OCI-LY7 (cell line): ENCODE measurements around the gene VPS35L. TPM values are rescaled to one million over a fixed set of nuclear protein-coding genes. Genes with fewer than 3 reads are reported as not detected.

ENCODE experiments used
- BruUV-seq: library from RNA; stranded (reverse); fragments of 400-500 nt; replicated peaks from 2 replicates; lab custom pipeline; 2021; lab: Mats Ljungman, UMichigan
- CTCF ChIA-PET: fragments of 300-600 bp; sonication (Branson Sonifier 250); formaldehyde crosslinking; loops from one replicate; lab custom pipeline; 2022; ENCODE audit warnings: antibody characterized with exemption; ENCODE audit not compliant: unreplicated experiment; lab: Charles Lee
- POLR2A ChIA-PET: fragments of 300-600 bp; sonication (Branson Sonifier 250); formaldehyde crosslinking; loops from one replicate; lab custom pipeline; 2022; ENCODE audit warnings: antibody characterized with exemption; lab: Charles Lee
- DNase-seq: peaks from one replicate; pipeline ENCODE4 v3.0.0-alpha.2; 2015; ENCODE audit warnings: low spot score
- H2AFZ ChIP-seq: fragments of 200-600 bp; sonication (generic), shearing (Covaris generic); 2 replicates; pipeline ENCODE4 v1.6.1; 2014; ENCODE audit warnings: mild to moderate bottlenecking, antibody characterized with exemption, low read length, moderate library complexity
- H3K27ac ChIP-seq: fragments of 200-600 bp; sonication (generic); 2 replicates; pipeline ENCODE4 v1.5.1; 2014; ENCODE audit warnings: mixed run types, low read depth, mild to moderate bottlenecking, moderate library complexity, low read length, inconsistent platforms; ENCODE audit not compliant: poor library complexity, severe bottlenecking
- H3K36me3 ChIP-seq: fragments of 200-600 bp; sonication (generic); 2 replicates; pipeline ENCODE4 v1.6.1; 2014; ENCODE audit warnings: mild to moderate bottlenecking, antibody characterized with exemption, low read length, moderate library complexity, mixed read lengths; ENCODE audit not compliant: insufficient read depth
- H3K4me1 ChIP-seq: fragments of 200-600 bp; sonication (generic); 2 replicates; pipeline ENCODE4 v1.5.1; 2014; ENCODE audit warnings: mild to moderate bottlenecking, low read length; ENCODE audit not compliant: insufficient read depth, poor library complexity, severe bottlenecking
- H3K4me2 ChIP-seq: fragments of 200-600 bp; sonication (generic); 2 replicates; pipeline ENCODE4 v1.6.1; 2014; ENCODE audit warnings: mild to moderate bottlenecking, low read length
- H3K4me3 ChIP-seq: fragments of 200-600 bp; sonication (generic); 2 replicates; pipeline ENCODE4 v1.5.1; 2014; ENCODE audit warnings: mild to moderate bottlenecking, low read depth, low read length; ENCODE audit not compliant: poor library complexity, severe bottlenecking
- H3K79me2 ChIP-seq: fragments of 200-600 bp; sonication (generic); 2 replicates; pipeline ENCODE4 v1.6.1; 2016; ENCODE audit warnings: low read depth, mild to moderate bottlenecking, low read length, moderate library complexity, mixed read lengths; ENCODE audit not compliant: insufficient read depth
- H3K9me2 ChIP-seq: fragments of 200-600 bp; sonication (generic); 2 replicates; pipeline ENCODE4 v1.6.1; 2016; ENCODE audit warnings: mild to moderate bottlenecking, low read length, mixed read lengths; ENCODE audit not compliant: insufficient read depth
- H3K9me3 ChIP-seq: fragments of 200-600 bp; sonication (generic); 2 replicates; pipeline ENCODE4 v1.6.1; 2014; ENCODE audit warnings: mild to moderate bottlenecking, mixed run types, low read length, mixed read lengths
- H4K20me1 ChIP-seq: fragments of 200-600 bp; sonication (generic); 2 replicates; pipeline ENCODE4 v1.6.1; 2014; ENCODE audit warnings: mild to moderate bottlenecking, antibody characterized with exemption, low read length, moderate library complexity, mixed read lengths; ENCODE audit not compliant: insufficient read depth
- EZH2phosphoT487 ChIP-seq: fragments of 200-600 bp; sonication (generic); IDR thresholded peaks from 2 replicates; pipeline ENCODE4 v1.6.1; 2018; ENCODE audit warnings: low read depth, borderline replicate concordance, mild to moderate bottlenecking, mixed run types, antibody characterized with exemption, low read length, moderate library complexity, mixed read lengths
- intact Hi-C: fragments of 100-400 bp; cut with micrococcal nuclease; formaldehyde crosslinking; loops from one replicate; pipeline ENCODE4 v1.10.0; 2022; ENCODE audit not compliant: unreplicated experiment
- total RNA-seq, 2 experiments: library from RNA; depleted of rRNA in 1 of 2; stranded (reverse); fragments of >200 nt in 1 of 2; shearing (Covaris generic) in 1 of 2; gene quantifications; 2 replicates each; pipeline ENCODE4 v1.2.3, GENCODE V29; 2014 to 2022
- TF ChIP-seq, protein P1 (sequence below): fragments of 200-600 bp; sonication (generic); conservative IDR thresholded peaks from 2 replicates; pipeline ENCODE4 v1.5.1; 2014; ENCODE audit warnings: mild to moderate bottlenecking, antibody characterized with exemption, low read length, moderate library complexity, mixed read lengths

The VPS35L gene
- total RNA-seq, 2 experiments from 2014 or later: 16.5 to 65.2 TPM

DNA sequence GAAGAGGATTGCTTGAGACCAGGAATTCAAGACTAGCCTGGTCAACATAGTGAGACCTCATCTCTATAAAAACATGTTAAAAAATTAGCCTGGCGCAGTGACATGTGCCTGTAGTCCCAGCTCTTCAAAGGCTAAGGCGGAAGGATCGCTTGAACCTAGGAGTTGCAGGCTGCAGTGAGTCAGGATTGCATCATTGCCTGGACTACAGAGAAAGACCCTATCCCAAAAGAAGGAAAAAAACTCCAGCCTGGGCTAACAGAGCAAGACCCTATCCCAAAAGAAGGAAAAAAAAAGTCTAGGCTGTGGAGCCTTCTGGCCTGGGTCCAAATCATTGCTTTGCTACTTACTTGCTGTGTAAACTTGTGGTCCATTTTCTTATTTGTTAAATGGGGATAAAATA lies 26.8 kb upstream of the VPS35L start:
- BruUV-seq: no TSS peak
- no peak overlapping the region for H3K27ac ChIP-seq
- TF ChIP-seq, protein P1, sequence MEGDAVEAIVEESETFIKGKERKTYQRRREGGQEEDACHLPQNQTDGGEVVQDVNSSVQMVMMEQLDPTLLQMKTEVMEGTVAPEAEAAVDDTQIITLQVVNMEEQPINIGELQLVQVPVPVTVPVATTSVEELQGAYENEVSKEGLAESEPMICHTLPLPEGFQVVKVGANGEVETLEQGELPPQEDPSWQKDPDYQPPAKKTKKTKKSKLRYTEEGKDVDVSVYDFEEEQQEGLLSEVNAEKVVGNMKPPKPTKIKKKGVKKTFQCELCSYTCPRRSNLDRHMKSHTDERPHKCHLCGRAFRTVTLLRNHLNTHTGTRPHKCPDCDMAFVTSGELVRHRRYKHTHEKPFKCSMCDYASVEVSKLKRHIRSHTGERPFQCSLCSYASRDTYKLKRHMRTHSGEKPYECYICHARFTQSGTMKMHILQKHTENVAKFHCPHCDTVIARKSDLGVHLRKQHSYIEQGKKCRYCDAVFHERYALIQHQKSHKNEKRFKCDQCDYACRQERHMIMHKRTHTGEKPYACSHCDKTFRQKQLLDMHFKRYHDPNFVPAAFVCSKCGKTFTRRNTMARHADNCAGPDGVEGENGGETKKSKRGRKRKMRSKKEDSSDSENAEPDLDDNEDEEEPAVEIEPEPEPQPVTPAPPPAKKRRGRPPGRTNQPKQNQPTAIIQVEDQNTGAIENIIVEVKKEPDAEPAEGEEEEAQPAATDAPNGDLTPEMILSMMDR: no peak
- TF ChIP-seq EZH2phosphoT487: no peak
- H3K4me3 ChIP-seq: no peak overlapping the region
- no peak overlapping the region for H3K4me2 ChIP-seq
- DNase-seq: no peak
- H4K20me1 ChIP-seq: no peaks in the 10 kb centered on the region; the same call in 1 of the 2 replicates
- H3K79me2 ChIP-seq: peaks cover 43% of the 10 kb centered on the region
- H3K9me3 ChIP-seq: no peaks in the 10 kb centered on the region
- intact Hi-C loops: no loop called here
- ChIA-PET CTCF (no interaction called here), POLR2A (no interaction called here)
- H3K9me2 ChIP-seq: no peaks in the 10 kb centered on the region
- no peak overlapping the region for H2AFZ ChIP-seq
- peaks cover 18% of the 10 kb centered on the region for H3K4me1 ChIP-seq
- H3K36me3 ChIP-seq: peaks cover 69% of the 10 kb centered on the region

DNA sequence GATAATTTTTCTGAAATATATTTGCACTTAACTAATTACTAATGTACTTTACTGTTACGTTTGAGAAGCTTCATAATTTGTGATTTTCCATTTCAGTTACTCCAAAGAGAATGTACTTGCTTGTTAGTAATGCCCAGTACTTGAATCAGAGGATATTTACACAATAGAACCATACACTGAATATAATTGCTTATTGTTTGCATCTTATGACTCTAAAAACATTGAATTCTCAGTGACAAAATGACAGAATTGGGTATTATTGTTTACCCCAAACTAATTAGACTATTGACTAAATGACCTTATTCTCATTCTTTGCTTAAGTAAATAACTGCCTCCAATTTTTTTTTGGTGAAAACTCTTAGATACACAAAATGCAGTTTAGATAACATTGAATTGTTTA lies 22.9 kb upstream of the VPS35L start:
- no TSS peak for BruUV-seq
- POLR2A ChIA-PET: no interaction called here

More for the DNA sequence above, 22.9 kb upstream of the VPS35L start:
- TF ChIP-seq, protein P1: no peak
- TF ChIP-seq EZH2phosphoT487: no peak
- no peak overlapping the region for H3K4me2 ChIP-seq
- no peak overlapping the region for H3K4me3 ChIP-seq
- H2AFZ ChIP-seq: no peak overlapping the region
- DNase-seq: no peak
- no peak overlapping the region for H3K27ac ChIP-seq
- peaks cover 6% of the 10 kb centered on the region; the same call in 1 of the 2 replicates for H3K79me2 ChIP-seq
- H3K9me3 ChIP-seq: no peaks in the 10 kb centered on the region
- intact Hi-C loops: no loop called here
- no peaks in the 10 kb centered on the region for H3K9me2 ChIP-seq
- CTCF ChIA-PET: no interaction called here
- H3K36me3 ChIP-seq: peaks cover 94% of the 10 kb centered on the region
- H3K4me1 ChIP-seq: no peaks in the 10 kb centered on the region
- H4K20me1 ChIP-seq: no peaks in the 10 kb centered on the region
